Spleen (tissue), 11 donors: ENCODE results near the gene MXD4. TPM values are rescaled to one million over a fixed set of nuclear protein-coding genes. Genes with fewer than 3 reads are reported as not detected.

ENCODE experiments used
- DNase-seq: peaks from one replicate; pipeline ENCODE4 v3.0.0-alpha.2; 2020
- H3K27ac ChIP-seq, 8 donors: fragments of 200-600 bp; sonication (generic) in 7 of 8; 1 replicate in 4 of 8; 2 replicates in 4 of 8; pipeline versions ENCODE4 v1.5.0 to v1.8.0; 2016 to 2021; ENCODE audit warnings: inconsistent platforms in 4 of 8, mild to moderate bottlenecking in 4 of 8, moderate library complexity in 1 of 8
- H3K27me3 ChIP-seq, 7 donors: fragments of 200-600 bp; sonication (generic) in 6 of 7; replicated peaks in 1 of 7; 1 replicate in 4 of 7; 2 replicates in 3 of 7; pipeline versions ENCODE4 v1.5.0 to v1.8.0; 2016 to 2021; ENCODE audit warnings: inconsistent platforms in 3 of 7, mild to moderate bottlenecking in 1 of 7
- H3K36me3 ChIP-seq, 6 donors: fragments of 200-600 bp; sonication (generic) in 5 of 6; 1 replicate in 4 of 6; 2 replicates in 2 of 6; pipeline versions ENCODE4 v1.5.0 to v1.8.0; 2016 to 2021; ENCODE audit warnings: inconsistent platforms in 2 of 6
- H3K4me1 ChIP-seq, 6 donors: fragments of 200-600 bp; sonication (generic) in 5 of 6; 1 replicate in 3 of 6; 2 replicates in 3 of 6; pipeline versions ENCODE4 v1.5.0 to v1.8.0; 2016 to 2021; ENCODE audit warnings: inconsistent platforms in 3 of 6
- H3K4me3 ChIP-seq, 8 donors: fragments of 200-600 bp; sonication (generic) in 7 of 8; 1 replicate in 4 of 8; 2 replicates in 4 of 8; pipeline versions ENCODE4 v1.5.0 to v1.8.0; 2016 to 2021; ENCODE audit warnings: inconsistent platforms in 4 of 8, mild to moderate bottlenecking in 4 of 8, moderate library complexity in 2 of 8
- H3K9me3 ChIP-seq, 8 donors: fragments of 200-600 bp; sonication (generic) in 7 of 8; 1 replicate in 4 of 8; 2 replicates in 4 of 8; pipeline versions ENCODE4 v1.5.0 to v1.8.0; 2016 to 2021; ENCODE audit warnings: inconsistent platforms in 4 of 8
- POLR2A ChIP-seq, 3 donors: fragments of 450-650 bp; IDR thresholded peaks; one replicate each; pipeline ENCODE4 v1.5.1; 2017; ENCODE audit warnings: antibody characterized with exemption in 3 of 3, mild to moderate bottlenecking in 1 of 3
- POLR2AphosphoS5 ChIP-seq, 3 donors: sonication (generic); formaldehyde crosslinking; IDR thresholded peaks; one replicate each; pipeline ENCODE4 v1.5.1; 2017; ENCODE audit warnings: antibody characterized with exemption in 3 of 3
- WGBS, 5 donors: extraction: QIAGEN DNeasy Blood & Tissue Kit in 3 of 5; methylation state at CpG; one replicate each; pipeline versions ENCODE4 v1.1.5 to v1.1.7; 2013 to 2018; 5-methylcytosine and 5-hydroxymethylcytosine counted together
- intact Hi-C: fragments of 100-400 bp; cut with DNase I; formaldehyde crosslinking; loops from one replicate; pipeline ENCODE4 v1.15.0; 2023; ENCODE audit warnings: low total_unique reads
- polyA plus RNA-seq, 3 donors: library from polyadenylated mRNA; stranded (reverse); fragments of 200-250 nt; gene quantifications; one replicate each; pipeline ENCODE4 v1.2.1, GENCODE V29; 2013
- total RNA-seq, 7 donors: library from RNA; depleted of rRNA in 3 of 7; stranded (reverse); fragments of >200 nt in 3 of 7; fragmentation: NEBNext Ultra II Directional in 4 of 7; extraction: Animal tissue kit (Norgen Biotek cat#: 25700) in 4 of 7; gene quantifications; one replicate each; pipeline versions ENCODE4 v1.1.0 to v1.2.1, GENCODE V29; 2016 to 2021
- TF ChIP-seq, protein P1 (sequence below), 11 experiments: fragments of 200-600 bp in 7 of 11; fragments of 450-650 bp in 4 of 11; sonication (generic) in 4 of 11; IDR thresholded peaks in 8 of 11; conservative IDR thresholded peaks in 3 of 11; 1 replicate in 7 of 11; 2 replicates in 4 of 11; pipeline versions ENCODE4 v1.4.0 to v1.8.0; 2016 to 2021; ENCODE audit warnings: antibody characterized with exemption in 11 of 11, inconsistent platforms in 4 of 11, mild to moderate bottlenecking in 1 of 11
- donor health status: healthy with polysubstance abuse.
- donor health status: DM: no; HTN: no; CAD: no; lungs with moderate emphysema.
- donor health status: DM: no; HTN: no; CAD: no.
- donor health status: Bipolar disorder and iron deficiency.
- donor health status: healthy.
- donor health status: DM: no; HTN: no; CAD: no.
- donor health status: DM: yes; HTN: yes; CAD: no.

The MXD4 gene
- total and polyA plus RNA-seq, 10 donors: 36.0 to 128 (median 106) TPM

DNA sequence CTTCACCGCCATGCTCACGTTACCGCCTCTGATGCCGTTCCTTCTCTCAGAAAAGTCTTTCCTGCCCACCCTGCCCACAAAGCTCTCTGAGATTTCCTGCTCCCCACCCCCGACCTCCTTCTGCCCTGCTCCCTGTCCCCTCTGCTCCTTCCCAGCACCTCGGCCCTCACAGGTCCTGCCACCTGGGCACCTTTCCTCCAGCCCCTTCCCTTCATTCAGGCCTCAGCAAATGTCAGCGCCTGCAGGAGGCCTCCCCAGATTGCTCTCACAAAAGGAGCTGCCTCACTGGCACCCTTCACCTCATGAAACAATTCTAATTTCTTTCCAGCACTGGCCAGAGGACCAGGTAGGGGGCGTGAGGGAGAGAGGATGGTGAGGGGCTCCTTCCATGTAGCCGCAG, 33.6 kb upstream of the MXD4 start:
- 54 to 72% (median 60%) methylated on average over 9 of the region's 9 CpGs for WGBS, 5 donors
- no peak for TF ChIP-seq POLR2AphosphoS5 (IDR thresholded peaks at IDR 0.05)
- TF ChIP-seq, protein P1, sequence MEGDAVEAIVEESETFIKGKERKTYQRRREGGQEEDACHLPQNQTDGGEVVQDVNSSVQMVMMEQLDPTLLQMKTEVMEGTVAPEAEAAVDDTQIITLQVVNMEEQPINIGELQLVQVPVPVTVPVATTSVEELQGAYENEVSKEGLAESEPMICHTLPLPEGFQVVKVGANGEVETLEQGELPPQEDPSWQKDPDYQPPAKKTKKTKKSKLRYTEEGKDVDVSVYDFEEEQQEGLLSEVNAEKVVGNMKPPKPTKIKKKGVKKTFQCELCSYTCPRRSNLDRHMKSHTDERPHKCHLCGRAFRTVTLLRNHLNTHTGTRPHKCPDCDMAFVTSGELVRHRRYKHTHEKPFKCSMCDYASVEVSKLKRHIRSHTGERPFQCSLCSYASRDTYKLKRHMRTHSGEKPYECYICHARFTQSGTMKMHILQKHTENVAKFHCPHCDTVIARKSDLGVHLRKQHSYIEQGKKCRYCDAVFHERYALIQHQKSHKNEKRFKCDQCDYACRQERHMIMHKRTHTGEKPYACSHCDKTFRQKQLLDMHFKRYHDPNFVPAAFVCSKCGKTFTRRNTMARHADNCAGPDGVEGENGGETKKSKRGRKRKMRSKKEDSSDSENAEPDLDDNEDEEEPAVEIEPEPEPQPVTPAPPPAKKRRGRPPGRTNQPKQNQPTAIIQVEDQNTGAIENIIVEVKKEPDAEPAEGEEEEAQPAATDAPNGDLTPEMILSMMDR (IDR thresholded peaks at IDR 0.05 in 8 of 11, conservative IDR thresholded peaks at IDR 0.05 in 3 of 11): no peak
- no peak for TF ChIP-seq POLR2A (IDR thresholded peaks at IDR 0.05)
- Histone ChIP-seq H3K36me3 (peaks cover 0 to 10% (median 0%) of the 10 kb centered on the region in 6 donors), H3K9me3 (peaks cover 0 to 6% (median 0%) of the 10 kb centered on the region in 8 donors), H3K4me3 (no peak overlapping the region), H3K4me1 (peaks cover 3 to 34% (median 20%) of the 10 kb centered on the region in 6 donors), H3K27ac (no peak overlapping the region), H3K27me3 (no peaks in the 10 kb centered on the region)
- DNase-seq: peak; percentile 71
- intact Hi-C loops: no loop called here

DNA sequence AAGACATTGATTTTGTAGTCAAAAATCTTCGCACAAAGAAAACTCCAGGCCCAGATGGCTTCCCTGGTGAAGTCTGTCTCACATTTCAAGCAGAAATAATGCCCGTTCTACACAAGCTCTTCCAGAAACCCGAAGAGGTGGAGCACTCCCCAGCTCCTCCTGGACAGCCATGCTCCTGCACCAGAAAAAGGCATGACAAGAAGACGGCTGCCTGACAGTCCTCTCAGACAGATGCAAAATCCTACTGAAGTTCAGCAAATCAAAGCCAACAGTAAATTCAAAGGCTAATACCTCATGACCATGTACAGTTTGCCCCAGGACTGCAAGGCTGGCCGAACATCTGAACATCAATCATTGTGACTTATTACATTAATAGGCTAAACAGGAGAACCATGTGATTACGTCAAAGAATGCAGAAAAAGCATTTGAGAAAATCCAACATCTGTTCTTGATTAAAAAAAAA, 30.8 kb upstream of the MXD4 start:
- Histone ChIP-seq H3K9me3 (peaks cover 0 to 6% (median 0%) of the 10 kb centered on the region in 8 donors), H3K36me3 (peaks cover 0 to 9% (median 0%) of the 10 kb centered on the region in 6 donors), H3K4me3 (no peak overlapping the region), H3K27ac (no peak overlapping the region), H3K27me3 (no peaks in the 10 kb centered on the region), H3K4me1 (peaks cover 8 to 45% (median 29%) of the 10 kb centered on the region in 6 donors)
- WGBS, 5 donors: 73 to 83% (median 80%) methylated on average over 6 of the region's 6 CpGs
- DNase-seq: no peak
- intact Hi-C loops: no loop called here
- TF ChIP-seq, protein P1 (IDR thresholded peaks at IDR 0.05 in 8 of 11, conservative IDR thresholded peaks at IDR 0.05 in 3 of 11): no peak
- TF ChIP-seq POLR2A (IDR thresholded peaks at IDR 0.05): no peak
- TF ChIP-seq POLR2AphosphoS5 (IDR thresholded peaks at IDR 0.05): no peak

DNA sequence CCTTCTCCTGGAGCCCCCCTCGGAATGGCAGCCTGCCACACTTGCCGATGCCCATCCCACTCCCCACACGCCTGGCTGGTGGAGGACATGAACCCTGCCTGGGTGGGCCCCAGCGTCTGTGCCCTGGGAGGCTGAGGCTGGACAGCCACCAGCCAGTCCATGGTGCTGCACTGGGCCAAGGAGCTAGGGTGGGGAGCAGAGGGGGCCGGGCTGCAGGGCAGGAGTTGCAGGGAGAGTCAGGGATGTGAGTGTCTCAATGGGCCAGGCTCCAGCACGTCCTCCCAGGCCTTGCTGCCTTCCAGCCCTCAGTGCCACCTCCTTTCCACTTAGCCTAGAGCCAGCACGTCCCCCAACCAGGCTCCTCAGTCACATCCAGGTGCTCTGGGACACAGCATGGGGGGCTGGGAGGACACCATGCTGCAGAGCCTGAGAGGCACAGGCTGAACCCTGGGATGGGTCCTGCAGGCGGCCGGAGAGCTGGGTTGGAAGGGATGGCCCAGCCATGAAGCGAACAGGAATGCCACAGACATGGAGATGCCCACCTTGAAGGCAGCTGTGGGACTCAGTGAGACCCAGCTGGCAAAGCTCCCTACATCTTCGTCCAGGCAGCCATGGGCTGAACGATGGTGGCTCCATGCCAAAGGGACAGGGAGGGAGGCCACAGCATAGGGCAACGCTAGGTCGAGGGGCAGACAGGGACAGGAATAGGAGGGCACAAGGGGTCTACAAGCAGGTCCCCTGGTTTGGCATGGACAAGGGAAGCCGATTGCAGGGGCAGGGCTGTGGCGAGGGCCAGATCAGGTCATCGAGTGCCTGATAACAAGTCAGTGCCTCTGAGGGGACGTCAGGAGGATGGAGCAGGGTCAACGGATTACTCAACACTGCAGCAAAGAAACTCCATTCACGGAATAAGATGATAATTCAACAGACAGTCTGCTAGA, 30.1 kb upstream of the MXD4 start:
- WGBS, 5 donors: 84 to 91% (median 89%) methylated on average over 15 to 20 of the region's 20 CpGs
- Histone ChIP-seq H3K4me1 (peaks cover 8 to 45% (median 29%) of the 10 kb centered on the region in 6 donors), H3K4me3 (no peak overlapping the region), H3K9me3 (peaks cover 0 to 6% (median 0%) of the 10 kb centered on the region in 8 donors), H3K27ac (peak overlapping the region in 3 of 8 donors; percentile 40 to 68 (median 61)), H3K27me3 (no peaks in the 10 kb centered on the region), H3K36me3 (peaks cover 0 to 4% (median 0%) of the 10 kb centered on the region in 6 donors)
- intact Hi-C loops: no loop called here
- TF ChIP-seq POLR2AphosphoS5 (IDR thresholded peaks at IDR 0.05): no peak
- DNase-seq: peak; percentile 71

DNA sequence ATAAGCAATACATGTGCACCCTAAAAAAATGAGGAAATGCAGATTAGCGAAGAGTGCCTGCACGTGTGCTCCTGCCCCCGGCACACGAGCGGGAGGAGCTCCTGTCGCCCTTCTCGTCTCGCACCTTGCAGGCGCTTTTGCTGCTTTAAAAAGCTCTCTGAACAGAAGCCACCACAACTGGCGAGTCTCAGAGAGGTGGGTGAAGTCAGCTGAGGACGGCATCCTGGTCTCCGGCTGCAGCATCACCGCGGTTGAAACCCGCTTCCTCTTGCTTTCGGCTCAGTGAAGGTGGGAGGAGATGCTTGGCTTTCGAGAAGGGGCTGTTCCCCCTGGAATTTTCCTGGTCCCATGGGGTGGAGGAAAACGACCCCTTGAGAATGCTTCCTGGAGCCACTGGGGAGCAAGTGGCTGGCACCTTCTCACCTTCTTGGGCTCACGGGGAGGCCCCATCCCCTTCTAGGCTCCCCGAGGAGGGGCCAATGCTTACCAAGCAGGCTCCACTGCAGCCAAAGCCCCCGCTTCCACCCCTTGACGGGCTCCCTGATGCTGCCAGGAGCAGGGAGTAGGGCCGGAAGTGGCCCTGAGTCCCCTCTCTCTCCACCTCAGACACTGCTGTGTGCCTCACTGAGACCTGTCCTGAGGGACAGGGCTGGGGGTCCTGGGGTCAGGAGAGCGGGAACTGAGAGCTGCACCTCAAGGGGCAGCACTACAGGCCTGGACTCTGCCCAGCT, 29.2 kb upstream of the MXD4 start:
- intact Hi-C loops: no loop called here
- DNase-seq: peak; percentile 89
- H3K27ac ChIP-seq: peak overlapping the region in 5 of 8 donors; percentile 10 to 68 (median 48)
- no peaks in the 10 kb centered on the region for H3K27me3 ChIP-seq
- 24 to 43% (median 29%) methylated on average over 18 to 24 of the region's 24 CpGs for WGBS, 5 donors
- peak overlapping the region in 1 of 8 donors; percentile 32 for H3K4me3 ChIP-seq
- peaks cover 8 to 37% (median 25%) of the 10 kb centered on the region in 6 donors for H3K4me1 ChIP-seq
- TF ChIP-seq POLR2A (IDR thresholded peaks at IDR 0.05) (no peak), POLR2AphosphoS5 (IDR thresholded peaks at IDR 0.05) (peak; percentile 63 to 70 (median 68))
- TF ChIP-seq, protein P1 (IDR thresholded peaks at IDR 0.05 in 8 of 11, conservative IDR thresholded peaks at IDR 0.05 in 3 of 11): no peak
- peaks cover 0 to 3% (median 0%) of the 10 kb centered on the region in 6 donors for H3K36me3 ChIP-seq
- H3K9me3 ChIP-seq: peaks cover 0 to 6% (median 0%) of the 10 kb centered on the region in 8 donors
